PC-3 (cell line): Measurements from ENCODE around the gene FIBCD1. TPM values are rescaled to one million over a fixed set of nuclear protein-coding genes. Genes with fewer than 3 reads are reported as not detected.

Experiments
- ATAC-seq: fragments of 200-7000 bp; cut with Tn5 transposase; 2 replicates; pipeline ENCODE4 v1.9.1; 2020; ENCODE audit warnings: mild to moderate bottlenecking, moderate library complexity
- BruUV-seq: library from RNA; stranded (reverse); fragments of 400-500 nt; replicated peaks from 2 replicates; lab custom pipeline; 2021; lab: Mats Ljungman, UMichigan
- CTCF ChIA-PET: fragments of 300-600 bp; sonication (Branson Sonifier 250); formaldehyde crosslinking; loops from one replicate; lab custom pipeline; 2022; ENCODE audit warnings: antibody characterized with exemption; lab: Charles Lee
- POLR2A ChIA-PET: fragments of 300-600 bp; sonication (Branson Sonifier 250); formaldehyde crosslinking; loops from one replicate; lab custom pipeline; 2022; ENCODE audit warnings: antibody characterized with exemption; ENCODE audit not compliant: unreplicated experiment; lab: Charles Lee
- DNase-seq: peaks from one replicate; pipeline ENCODE4 v3.0.0-alpha.2; 2015
- H2AFZ ChIP-seq: fragments of 300-600 bp; sonication (generic); 2 replicates; pipeline ENCODE4 v1.6.0; 2016; ENCODE audit warnings: antibody characterized with exemption, low read length
- H3F3A ChIP-seq: fragments of 300-600 bp; sonication (generic); one replicate; pipeline ENCODE4 v1.6.0; 2017; ENCODE audit warnings: antibody characterized with exemption, low read length, control low read depth, mild to moderate bottlenecking; ENCODE audit not compliant: unreplicated experiment
- H3K27ac ChIP-seq: fragments of 300-600 bp; sonication (generic); 2 replicates; pipeline ENCODE4 v1.5.1; 2016; ENCODE audit warnings: mild to moderate bottlenecking, low read length
- H3K27me3 ChIP-seq: fragments of 300-600 bp; sonication (generic); 2 replicates; pipeline ENCODE4 v1.6.1; 2016; ENCODE audit warnings: low read length, mixed read lengths
- H3K36me3 ChIP-seq: fragments of 300-600 bp; sonication (generic); 2 replicates; pipeline ENCODE4 v1.6.1; 2016; ENCODE audit warnings: low read depth, mixed run types, low read length, mixed read lengths
- H3K4me1 ChIP-seq: fragments of 300-600 bp; sonication (generic); 2 replicates; pipeline ENCODE4 v1.5.1; 2016; ENCODE audit warnings: low read length; ENCODE audit not compliant: insufficient read depth
- H3K4me2 ChIP-seq: fragments of 300-600 bp; sonication (generic); 2 replicates; pipeline ENCODE4 v1.6.0; 2016; ENCODE audit warnings: low read length
- H3K4me3 ChIP-seq: fragments of 300-600 bp; sonication (generic); 2 replicates; pipeline ENCODE4 v1.5.1; 2016; ENCODE audit warnings: mild to moderate bottlenecking, low read length, mixed read lengths
- H3K79me2 ChIP-seq: fragments of 300-600 bp; sonication (generic); 2 replicates; pipeline ENCODE4 v1.6.1; 2017; ENCODE audit warnings: low read length, mixed read lengths
- H3K9ac ChIP-seq: fragments of 300-600 bp; sonication (generic); 2 replicates; pipeline ENCODE4 v1.6.0; 2016; ENCODE audit warnings: mild to moderate bottlenecking, low read length
- H3K9me2 ChIP-seq: fragments of 300-600 bp; sonication (generic); replicated peaks from 2 replicates; pipeline ENCODE4 v1.6.1; 2016; ENCODE audit warnings: mixed run types, low read length, mixed read lengths
- H3K9me3 ChIP-seq: fragments of 300-600 bp; sonication (generic); 2 replicates; pipeline ENCODE4 v1.6.1; 2016; ENCODE audit warnings: low read length, mixed read lengths
- H4K20me1 ChIP-seq: fragments of 300-600 bp; sonication (generic); 2 replicates; pipeline ENCODE4 v1.6.1; 2016; ENCODE audit warnings: low read length, mixed read lengths
- CTCF ChIP-seq: fragments of 300-600 bp; sonication (generic); conservative IDR thresholded peaks from 2 replicates; pipeline ENCODE4 v1.5.1; 2017; ENCODE audit warnings: antibody characterized with exemption, low read depth, mild to moderate bottlenecking, low read length
- EZH2 ChIP-seq: fragments of 300-600 bp; sonication (generic); IDR thresholded peaks from one replicate; pipeline ENCODE4 v1.6.1; 2017; ENCODE audit warnings: antibody characterized with exemption, mild to moderate bottlenecking, low read length; ENCODE audit not compliant: unreplicated experiment
- EZH2phosphoT487 ChIP-seq: fragments of 300-600 bp; sonication (generic); IDR thresholded peaks from 2 replicates; pipeline ENCODE4 v1.6.1; 2018; ENCODE audit warnings: mild to moderate bottlenecking, antibody characterized with exemption, low read length, borderline replicate concordance
- intact Hi-C: fragments of 100-400 bp; cut with micrococcal nuclease; formaldehyde crosslinking; loops from 2 replicates; pipeline ENCODE4 v1.9.0; 2023
- total RNA-seq: library from RNA; depleted of rRNA; stranded (reverse); fragments of >200 nt; gene quantifications from 2 replicates; pipeline ENCODE4 v1.2.3, GENCODE V29; 2014

The FIBCD1 gene
- total RNA-seq, 1 experiment from 2014 or later: 8.9 TPM

- ChIA-PET CTCF (no interaction called here), POLR2A (no interaction called here)
- H3K9ac ChIP-seq: no peak overlapping the region
- H3K4me3 ChIP-seq: no peak overlapping the region
- H3K36me3 ChIP-seq: no peaks in the 10 kb centered on the region
- no peaks in the 10 kb centered on the region for H3K27me3 ChIP-seq
- no peak for ATAC-seq
- H4K20me1 ChIP-seq: no peaks in the 10 kb centered on the region
- no peak overlapping the region for H3K27ac ChIP-seq
- DNase-seq: no peak
- no peaks in the 10 kb centered on the region for H3K9me3 ChIP-seq
- no peak overlapping the region for H2AFZ ChIP-seq
- no peaks in the 10 kb centered on the region for H3K4me1 ChIP-seq
- no peaks in the 10 kb centered on the region for H3F3A ChIP-seq
- TF ChIP-seq EZH2: no peak
- no peak for TF ChIP-seq CTCF
- no peak for TF ChIP-seq EZH2phosphoT487
- no peaks in the 10 kb centered on the region for H3K79me2 ChIP-seq
- H3K4me2 ChIP-seq: no peak overlapping the region
- intact Hi-C loops: no loop called here
- H3K9me2 ChIP-seq: no peaks in the 10 kb centered on the region
- no TSS peak for BruUV-seq
These were observed 32.9 kb downstream of the FIBCD1 start for GRCh38 chr9:130905902-130906734.

GRCh38 chr9:130905125-130905901 lies 33.7 kb downstream of the FIBCD1 start:
- intact Hi-C loops: no loop called here
- Histone ChIP-seq H3K4me1 (no peaks in the 10 kb centered on the region), H3K9me2 (no peaks in the 10 kb centered on the region), H3K27ac (no peak overlapping the region), H3K9me3 (no peaks in the 10 kb centered on the region), H3K36me3 (no peaks in the 10 kb centered on the region), H4K20me1 (no peaks in the 10 kb centered on the region), H3K79me2 (no peaks in the 10 kb centered on the region), H3F3A (no peaks in the 10 kb centered on the region), H3K9ac (no peak overlapping the region), H3K4me3 (no peak overlapping the region), H2AFZ (no peak overlapping the region), H3K27me3 (no peaks in the 10 kb centered on the region), H3K4me2 (no peak overlapping the region)
- ATAC-seq (no peak), DNase-seq (no peak)
- POLR2A ChIA-PET: no interaction called here
- BruUV-seq: no TSS peak
- no peak for TF ChIP-seq EZH2
- no peak for TF ChIP-seq CTCF
- no peak for TF ChIP-seq EZH2phosphoT487
- CTCF ChIA-PET: no interaction called here
